Activated CD4-positive, alpha-beta T cell treated with anti-CD3 and anti-CD28 coated beads, Interleukin-2, amount 50 U/mL, for 1 hour (primary cell): ENCODE results near the gene SAMHD1.
"Not testable (repeated sequence)": the region's sequence is repeated elsewhere in the genome, so short reads cannot be mapped to it uniquely, and the experiment has no call there.

Experiments
- DNase-seq: peaks from one replicate; pipeline ENCODE4 v3.0.0-alpha.2; 2020

SAMHD1 gene

DNA sequence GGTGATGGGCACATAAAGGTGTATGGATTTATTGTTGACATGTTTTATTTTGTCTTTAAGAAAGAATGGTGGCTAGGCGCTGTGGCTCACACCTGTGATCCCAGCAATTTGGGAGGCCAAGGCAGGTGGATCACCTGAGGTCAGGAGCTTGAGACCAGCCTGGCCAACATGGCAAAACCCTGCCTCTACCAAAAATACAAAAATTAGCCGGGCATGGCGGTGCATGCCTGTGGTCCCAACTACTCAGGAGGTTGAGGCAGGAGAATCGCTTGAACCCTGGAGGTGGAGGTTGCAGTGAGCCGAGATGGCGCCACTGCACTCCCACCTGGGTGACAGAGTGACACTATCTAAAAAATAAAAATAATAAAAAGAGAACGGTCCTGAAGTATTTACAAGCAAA lies 45.4 kb downstream of the SAMHD1 start:
- DNase-seq = not testable (repeated sequence)

- not testable (repeated sequence) for DNase-seq
These were observed 45.9 kb downstream of the SAMHD1 start for GRCh38 chr20:36905566-36905965.

- DNase-seq = no peak
These were observed 46.8 kb downstream of the SAMHD1 start for GRCh38 chr20:36904690-36905089.

DNA sequence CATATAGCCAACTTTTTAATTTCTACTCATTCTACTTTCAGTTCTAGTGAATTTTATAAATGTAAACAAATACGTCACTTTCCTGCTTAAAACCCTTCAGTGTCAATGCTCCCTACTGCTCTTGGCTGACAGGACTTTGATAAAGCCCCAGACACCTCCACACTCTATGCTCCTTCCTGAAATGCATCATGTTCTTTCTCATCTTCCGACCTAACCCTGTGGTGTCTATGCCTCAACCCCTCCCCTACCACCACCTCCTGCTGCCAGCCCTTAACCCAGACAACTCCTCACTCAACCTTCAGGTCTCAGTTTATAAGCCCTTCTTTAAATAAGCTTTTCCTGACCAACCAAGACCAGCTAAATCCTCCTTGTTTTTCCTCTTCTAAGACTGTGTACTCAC lies 56.5 kb downstream of the SAMHD1 start:
- no peak for DNase-seq

DNA sequence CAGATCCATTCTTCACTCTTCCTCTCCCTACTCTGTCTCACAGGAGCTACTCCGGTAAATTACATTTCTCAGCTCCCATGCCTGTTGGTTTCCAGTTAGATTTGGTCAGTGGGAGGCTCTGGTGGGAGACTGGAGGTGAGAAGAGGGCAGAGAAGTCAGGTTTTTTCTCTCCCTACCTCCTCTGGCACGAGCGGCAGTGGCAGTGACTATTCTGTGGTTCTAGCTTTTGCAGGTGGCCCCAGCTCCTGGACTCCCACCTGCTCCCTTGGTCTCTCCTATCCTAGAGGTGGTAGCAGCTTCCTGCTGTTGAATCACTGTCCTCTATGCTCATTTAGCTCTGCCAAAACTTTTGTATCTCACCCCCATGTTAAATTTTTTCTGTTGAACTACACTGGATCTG lies 57.7 kb downstream of the SAMHD1 start:
- DNase-seq = no peak

GRCh38 chr20:36891211-36891610 lies 60.3 kb downstream of the SAMHD1 start:
- no peak for DNase-seq

- no peak for DNase-seq
These were observed 60.9 kb downstream of the SAMHD1 start for GRCh38 chr20:36890586-36890985.

DNA sequence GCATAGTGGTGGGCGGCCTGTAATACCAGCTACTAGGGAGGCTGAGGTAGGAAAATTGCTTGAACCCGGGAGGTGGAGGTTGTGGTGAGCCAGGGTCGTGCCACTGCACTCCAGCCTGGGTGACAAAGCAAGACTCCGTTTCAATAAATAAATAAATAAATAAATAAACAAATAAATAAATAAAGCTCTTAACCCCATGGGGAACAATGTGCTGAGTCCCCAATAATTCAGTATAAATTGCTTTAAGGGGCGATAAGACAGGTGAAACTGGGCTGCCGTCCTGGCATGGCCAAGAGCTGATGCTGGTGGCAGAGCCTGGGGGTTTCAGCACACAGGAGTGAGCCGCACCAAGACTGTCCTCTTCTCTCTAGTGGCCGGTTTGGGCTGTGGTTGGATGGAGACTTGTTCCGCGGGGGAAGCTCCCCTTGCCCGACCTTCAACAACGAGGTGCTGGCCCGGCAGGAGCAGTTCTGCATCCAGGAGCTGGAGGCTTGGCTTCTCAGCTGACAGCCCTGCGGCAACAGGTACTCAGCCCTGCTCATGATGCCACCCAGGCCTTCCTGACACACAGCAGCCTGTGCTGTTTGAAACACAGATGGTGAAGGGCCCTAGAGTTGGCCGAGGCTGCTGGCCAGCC lies 62.5 kb downstream of the SAMHD1 start:
- no peak for DNase-seq

DNA sequence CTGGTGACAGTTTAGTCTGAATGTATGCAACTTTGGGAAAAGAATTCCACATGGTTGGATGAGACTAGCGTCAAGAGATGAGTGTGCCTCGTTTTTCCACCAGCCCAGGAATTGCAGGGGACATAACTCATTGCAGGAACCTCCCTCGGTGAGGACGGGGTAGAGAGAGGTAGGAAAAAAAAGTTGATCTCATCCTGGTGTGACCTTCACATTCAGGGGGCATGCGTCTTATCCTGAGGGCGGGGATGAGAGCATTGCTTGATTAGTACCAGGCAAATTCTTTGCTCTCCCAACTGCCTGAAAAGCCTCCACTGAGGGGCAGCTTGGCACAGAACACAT lies 63.8 kb downstream of the SAMHD1 start:
- DNase-seq = no peak

GRCh38 chr20:36886859-36887751 lies 64.4 kb downstream of the SAMHD1 start:
- peak; percentile 80 for DNase-seq

DNA sequence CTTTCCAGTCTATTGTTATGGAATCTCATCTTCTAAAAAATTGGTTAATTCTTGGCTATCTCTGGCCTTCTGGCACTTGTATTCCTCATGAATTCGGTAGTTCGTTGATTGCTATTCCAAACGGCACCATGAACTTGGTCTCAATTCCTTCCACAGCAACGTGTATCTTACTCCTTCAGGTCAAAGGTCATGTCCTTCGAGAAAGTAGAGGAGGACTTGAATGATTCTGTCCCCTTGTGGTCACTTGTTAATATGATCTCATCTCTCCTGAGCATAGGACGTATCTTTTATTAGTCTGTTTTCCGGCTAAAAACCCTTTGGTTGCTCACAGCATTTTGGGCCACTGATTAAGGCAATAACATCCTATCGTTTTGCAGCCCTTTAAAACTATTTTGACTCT lies 66.2 kb downstream of the SAMHD1 start:
- no peak for DNase-seq

- DNase-seq = no peak
These were observed 67.5 kb downstream of the SAMHD1 start for GRCh38 chr20:36883977-36884535.

DNA sequence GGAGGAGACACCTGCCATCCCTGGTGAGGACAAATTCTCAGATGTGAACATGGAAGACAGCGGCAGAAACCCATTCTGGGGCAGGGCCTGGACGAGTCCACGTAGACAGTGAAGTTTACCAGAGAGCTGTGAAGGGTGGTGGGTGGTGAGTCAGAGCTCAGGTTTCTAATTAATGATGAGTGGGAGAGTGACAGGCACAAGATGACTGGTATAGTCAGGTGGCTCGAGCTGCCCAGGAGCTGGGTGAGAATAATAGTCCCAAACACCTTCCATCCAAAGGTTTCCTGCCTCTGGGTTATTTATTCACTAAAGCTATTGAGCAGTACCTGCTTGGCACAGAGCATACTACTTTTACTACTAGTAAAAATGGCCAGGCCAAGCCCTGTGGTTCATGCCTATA lies 69.6 kb downstream of the SAMHD1 start:
- no peak for DNase-seq

- DNase-seq = no peak
These were observed 70.2 kb downstream of the SAMHD1 start for GRCh38 chr20:36881331-36881730.

- no peak for DNase-seq
These were observed 70.7 kb downstream of the SAMHD1 start for GRCh38 chr20:36880741-36881250.

DNA sequence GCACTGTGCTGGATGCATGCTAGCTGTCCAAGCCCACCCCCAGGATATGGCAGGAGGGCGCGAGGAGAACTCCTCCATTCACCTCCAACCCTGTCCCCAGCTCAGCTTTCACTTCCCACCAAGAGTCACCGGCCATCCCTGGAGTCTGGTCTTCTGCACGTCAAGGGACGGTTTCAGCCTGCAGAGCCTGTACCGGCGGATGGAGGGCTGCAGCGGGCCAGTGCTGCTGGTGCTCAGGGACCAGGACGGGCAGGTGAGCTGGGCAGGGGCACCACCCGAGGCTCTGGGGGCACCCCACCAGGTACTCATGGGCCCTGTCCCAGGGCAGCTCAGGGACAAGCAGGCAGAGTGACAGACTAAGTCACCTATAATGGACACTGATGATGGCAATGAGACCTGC lies 72.6 kb downstream of the SAMHD1 start:
- no peak for DNase-seq

GRCh38 chr20:36876473-36876833 lies 75.1 kb downstream of the SAMHD1 start:
- DNase-seq = no peak

- no peak for DNase-seq
These were observed 75.6 kb downstream of the SAMHD1 start, which contains the start of gene TLDC2 for GRCh38 chr20:36875702-36876472. TSS of gene TLDC2 (plus strand) at chr20:36876138. CDS start at chr20:36876175, 37 bp downstream.

GRCh38 chr20:36875093-36875492 lies 76.4 kb downstream of the SAMHD1 start:
- DNase-seq = not testable (repeated sequence)

DNA sequence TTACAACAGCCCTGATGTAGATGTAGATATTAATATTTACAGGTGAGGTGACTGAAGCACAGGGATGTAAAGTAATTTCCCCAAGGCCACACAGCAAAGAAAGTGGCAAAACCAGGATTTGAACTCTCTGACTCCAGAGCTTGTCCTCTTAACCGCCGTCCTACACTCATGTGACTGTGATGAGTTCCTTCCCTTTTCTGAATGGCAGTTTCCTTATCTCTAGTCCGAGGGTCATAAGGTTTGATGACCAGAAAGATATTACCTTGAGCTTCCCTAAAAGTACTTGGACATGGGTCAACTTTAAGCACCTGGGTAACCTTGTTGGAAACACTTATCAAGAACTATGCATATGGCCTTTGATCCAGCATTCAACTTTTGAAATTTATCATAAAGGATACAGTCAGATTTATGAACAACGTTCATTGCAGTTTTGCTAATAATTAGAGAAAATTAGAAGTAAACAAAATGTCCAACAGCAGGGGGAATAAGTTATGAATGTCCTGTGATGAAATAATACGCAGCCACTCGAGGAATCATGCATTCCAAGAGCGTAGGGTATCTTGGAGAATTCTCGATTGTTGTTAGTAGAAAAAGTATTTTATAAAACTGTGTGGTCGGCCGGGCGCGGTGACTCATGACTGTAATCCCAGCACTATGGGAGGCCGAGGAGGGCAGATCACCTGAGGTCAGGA lies 77.9 kb downstream of the SAMHD1 start:
- no peak for DNase-seq

GRCh38 chr20:36872852-36873251 lies 78.7 kb downstream of the SAMHD1 start:
- no peak for DNase-seq
